GM12874 (cell line): ENCODE data around the gene REXO1.

Experiments
- TF ChIP-seq, protein P1 (sequence below): IDR thresholded peaks from 2 replicates; pipeline ENCODE4 v1.5.1; 2011; ENCODE audit warnings: low read depth, mild to moderate bottlenecking, control low read depth, low read length, moderate library complexity; ENCODE audit not compliant: insufficient read depth

REXO1 gene

DNA sequence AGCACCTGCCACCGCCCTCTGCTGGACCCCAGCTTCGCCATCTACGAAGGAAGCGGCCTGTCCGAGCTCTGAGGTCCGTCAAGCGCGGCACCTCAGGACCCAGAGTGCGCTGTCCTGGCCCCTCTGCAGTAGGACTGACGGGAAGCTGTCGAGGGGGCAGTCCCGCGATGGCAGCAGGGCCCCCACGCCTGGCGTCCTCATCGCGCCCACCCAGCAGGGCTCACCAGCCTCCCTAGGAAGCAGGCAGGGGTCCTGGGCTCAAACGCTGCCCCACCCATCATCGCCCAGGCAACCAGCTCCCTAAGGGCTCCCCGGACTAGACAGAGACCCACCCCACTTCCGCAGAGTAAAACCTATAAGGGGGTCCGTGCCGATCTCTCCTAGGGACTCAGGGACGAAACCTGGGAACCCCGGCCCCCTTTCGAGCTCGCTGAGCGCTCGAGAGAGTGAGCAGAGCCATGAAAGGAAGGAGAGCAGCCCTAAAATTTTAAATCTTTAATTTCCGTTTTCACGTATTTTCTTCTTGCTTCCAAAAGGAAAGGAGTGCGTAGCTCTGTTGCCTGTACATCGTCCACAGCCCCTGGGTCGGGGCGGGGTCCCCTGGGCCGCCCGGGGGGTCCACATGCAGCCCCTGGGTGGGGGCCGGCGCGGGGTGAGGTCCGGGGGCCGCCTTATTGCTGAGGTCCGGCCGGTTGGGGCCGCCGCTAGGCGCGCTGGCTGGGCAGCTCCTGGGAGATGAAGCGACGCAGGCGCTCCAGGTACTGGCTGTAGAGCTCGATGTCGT, 28.4 kb upstream of the REXO1 start:
- TF ChIP-seq, protein P1, sequence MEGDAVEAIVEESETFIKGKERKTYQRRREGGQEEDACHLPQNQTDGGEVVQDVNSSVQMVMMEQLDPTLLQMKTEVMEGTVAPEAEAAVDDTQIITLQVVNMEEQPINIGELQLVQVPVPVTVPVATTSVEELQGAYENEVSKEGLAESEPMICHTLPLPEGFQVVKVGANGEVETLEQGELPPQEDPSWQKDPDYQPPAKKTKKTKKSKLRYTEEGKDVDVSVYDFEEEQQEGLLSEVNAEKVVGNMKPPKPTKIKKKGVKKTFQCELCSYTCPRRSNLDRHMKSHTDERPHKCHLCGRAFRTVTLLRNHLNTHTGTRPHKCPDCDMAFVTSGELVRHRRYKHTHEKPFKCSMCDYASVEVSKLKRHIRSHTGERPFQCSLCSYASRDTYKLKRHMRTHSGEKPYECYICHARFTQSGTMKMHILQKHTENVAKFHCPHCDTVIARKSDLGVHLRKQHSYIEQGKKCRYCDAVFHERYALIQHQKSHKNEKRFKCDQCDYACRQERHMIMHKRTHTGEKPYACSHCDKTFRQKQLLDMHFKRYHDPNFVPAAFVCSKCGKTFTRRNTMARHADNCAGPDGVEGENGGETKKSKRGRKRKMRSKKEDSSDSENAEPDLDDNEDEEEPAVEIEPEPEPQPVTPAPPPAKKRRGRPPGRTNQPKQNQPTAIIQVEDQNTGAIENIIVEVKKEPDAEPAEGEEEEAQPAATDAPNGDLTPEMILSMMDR = peak; percentile 20; the same call in 1 of the 2 replicates

DNA sequence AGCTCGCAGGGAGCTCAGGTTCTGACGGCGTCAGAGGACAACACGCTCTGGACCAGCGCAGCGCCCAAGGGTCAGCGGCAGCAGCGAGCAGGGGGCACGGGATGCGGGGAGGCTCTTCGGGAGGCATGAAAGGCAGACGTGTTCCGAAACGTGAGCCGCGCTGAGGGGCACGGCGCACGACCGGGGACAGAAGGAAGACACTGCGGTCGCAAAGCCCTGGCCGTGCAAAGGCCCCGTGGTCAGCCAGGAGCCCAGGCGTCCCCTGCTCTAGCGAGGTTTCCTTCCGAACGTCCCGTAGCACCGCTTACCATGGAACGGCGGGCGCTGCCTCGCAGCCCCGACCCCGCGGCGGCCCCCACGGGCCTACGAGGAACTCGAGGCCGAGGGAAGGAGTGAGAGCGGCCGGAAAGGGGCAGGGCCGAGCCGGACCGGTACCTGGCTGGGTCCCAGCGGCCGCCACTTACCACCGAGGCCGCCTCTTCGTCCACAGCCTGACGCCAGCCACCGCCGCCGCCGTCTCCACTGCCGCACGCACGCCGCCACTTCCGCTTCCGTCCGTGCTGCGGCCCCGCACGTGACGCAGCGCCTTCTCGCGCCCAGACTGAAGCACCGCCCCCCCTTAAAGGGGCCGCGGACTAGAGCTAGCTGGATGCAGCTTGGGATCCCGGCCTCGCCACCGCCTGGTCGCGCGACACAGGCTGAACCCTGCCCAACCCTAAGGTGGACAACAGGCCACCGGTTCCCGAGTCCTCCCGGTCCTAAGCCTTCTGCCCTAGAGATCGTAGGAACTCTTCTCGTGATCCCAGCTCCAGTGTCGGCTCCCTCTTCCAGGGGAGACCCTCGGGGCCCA, 27.6 kb upstream of the REXO1 start:
- TF ChIP-seq, protein P1 = no peak

DNA sequence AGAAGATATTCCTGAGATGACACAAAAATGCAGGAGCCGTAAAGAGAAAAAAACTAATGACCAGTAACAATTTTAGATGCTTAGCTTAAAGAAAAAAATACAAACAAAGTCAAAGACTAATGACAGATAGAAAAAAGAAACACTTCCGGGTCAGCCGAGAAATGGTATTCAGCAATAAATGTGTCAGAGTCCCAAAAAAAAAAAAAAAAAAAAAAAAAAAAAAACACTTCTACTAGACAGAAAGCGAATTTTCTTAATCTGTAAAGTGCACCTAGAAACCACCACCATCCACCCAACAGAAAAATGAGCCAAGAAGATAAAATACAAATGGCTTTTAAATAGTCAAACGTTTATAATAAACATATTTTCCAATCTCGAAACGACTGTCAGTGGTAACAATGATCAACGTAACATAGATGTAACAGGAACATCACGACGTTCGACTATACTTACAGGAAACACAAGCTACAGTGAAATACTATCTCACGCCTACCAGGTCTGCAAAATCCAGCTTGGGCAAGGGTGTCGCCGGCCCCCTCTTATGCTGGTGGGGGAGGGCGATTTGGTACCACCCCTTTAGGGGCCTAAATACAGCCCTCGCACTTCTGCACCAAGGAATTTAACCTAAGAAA, 26.4 kb upstream of the REXO1 start:
- TF ChIP-seq, protein P1 = no peak

DNA sequence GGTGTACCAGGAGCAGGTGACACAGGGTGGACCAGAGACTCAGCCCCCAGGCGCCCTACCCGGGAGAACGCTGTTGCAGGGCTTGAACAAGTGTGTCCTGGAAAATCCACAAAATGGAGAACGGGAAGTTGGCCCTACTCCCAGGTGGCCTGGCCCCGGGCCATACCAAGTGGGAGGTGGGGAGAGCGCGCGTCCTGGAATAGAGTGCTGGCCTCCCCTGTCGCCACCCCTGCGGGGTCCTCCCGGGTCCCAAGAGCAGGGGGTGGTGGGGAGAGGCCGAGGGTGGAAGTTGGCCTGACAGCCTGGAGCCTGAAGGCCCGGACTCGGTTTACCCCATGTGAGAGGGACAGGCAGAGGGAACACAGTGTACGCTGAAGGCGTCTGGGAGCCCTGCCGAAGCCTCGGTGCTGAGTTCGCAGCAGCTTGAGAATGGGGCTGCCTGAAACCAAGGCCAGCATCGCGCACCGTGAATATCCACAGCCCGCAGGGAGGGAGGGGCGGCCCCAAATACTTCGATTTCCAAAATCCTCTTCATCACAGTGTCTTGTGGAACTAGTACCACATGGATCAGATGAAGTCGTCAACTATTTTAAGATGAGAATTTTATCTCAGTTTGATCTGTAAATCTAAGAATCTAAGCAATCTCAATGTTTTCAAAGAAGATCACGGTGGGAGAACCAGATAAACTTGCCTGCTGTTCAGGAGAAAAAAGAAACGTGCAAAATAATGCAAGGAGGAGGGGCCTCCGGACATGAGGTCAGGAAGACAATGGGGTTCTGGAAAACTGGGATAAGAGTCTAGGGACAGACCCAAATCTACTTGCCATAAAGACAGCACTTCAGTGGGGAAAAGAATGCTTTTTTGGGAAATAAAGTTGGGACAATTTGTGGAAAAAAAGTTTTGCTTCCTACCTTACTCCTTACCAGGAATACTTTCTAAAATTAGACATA, 25.5 kb upstream of the REXO1 start:
- TF ChIP-seq, protein P1 = no peak

DNA sequence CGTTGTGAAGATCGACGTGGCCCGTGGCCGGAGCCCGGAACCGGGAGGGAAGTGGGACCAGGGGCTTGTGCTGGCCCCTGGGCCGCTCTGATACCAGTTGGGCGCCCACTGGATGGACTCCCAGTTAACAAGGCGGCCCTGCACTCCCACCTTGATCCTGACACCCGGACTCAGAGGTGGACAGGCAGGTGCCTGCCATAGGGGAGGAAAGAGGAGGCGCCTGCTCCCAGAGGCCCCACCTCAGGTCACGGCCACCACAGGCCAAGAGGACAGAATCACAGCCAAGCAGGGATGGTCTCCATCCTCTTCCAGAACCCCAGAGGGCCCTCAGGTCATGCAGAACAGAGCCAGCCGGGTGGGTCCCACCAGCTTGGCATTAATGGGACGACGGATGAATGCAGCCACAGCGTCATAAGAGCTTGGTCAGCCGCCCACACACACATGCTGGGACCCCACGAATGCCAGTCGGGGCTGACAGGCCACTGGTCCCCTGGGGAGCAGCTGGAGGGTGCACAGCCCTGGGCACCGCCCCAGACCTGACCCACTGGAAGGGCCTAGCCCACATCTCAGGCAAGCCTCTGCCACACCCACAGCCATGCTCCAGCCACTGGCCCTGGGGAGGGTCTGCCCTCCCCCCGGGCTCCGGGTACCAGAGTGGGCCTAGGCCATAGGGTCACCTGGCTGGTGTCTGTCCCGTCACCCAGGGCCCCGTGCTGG, 24.7 kb upstream of the REXO1 start:
- TF ChIP-seq, protein P1 = no peak

DNA sequence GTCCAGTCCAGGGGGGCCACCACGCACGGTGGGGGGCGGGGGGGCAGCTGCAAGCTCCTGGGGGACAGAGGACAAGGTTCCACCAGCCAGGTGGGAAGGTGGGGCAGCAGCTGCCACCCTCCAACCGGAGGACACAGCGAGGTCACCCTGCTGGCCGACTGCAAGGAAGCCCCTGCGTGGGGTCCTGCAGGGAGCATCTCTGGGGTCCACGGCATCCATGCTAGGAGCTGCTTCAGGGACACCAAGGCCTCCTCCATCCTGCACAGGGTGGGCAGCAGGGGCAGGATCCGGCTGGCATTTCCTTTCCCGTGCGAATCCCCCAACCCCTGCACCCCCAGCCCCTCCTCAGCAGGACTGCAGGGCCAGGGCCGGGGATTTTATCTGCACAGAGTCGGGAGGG, 23.3 kb upstream of the REXO1 start:
- TF ChIP-seq, protein P1 = no peak
